Measurements from ENCODE around the gene NUDT21.
A peak's percentile ranks its signal among the peaks of the same experiment; 100 is the strongest.
"Not testable (repeated sequence)": the region's sequence is repeated elsewhere in the genome, so short reads cannot be mapped to it uniquely, and the experiment has no call there.

The NUDT21 gene

DNA sequence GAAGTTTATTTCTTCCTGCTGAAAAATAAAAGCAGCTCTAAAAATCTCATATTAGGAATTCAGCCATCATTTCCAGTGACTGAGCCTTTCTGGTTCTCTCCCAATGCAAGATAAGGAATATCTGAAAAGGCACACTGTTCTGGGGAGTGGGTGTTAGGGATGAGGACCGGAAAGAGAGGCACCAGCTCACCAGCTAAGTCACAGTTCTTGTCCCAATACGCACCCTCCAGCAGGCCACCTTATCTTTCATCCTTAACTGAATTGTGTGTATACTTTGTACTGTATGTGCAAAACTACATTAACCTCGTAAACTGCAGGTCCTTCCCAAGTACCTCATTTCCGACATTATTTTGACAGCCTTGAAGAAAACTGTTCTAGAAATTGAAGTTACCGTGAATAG, 36.8 kb downstream of the NUDT21 start:
- DNase-seq: no peak

DNA sequence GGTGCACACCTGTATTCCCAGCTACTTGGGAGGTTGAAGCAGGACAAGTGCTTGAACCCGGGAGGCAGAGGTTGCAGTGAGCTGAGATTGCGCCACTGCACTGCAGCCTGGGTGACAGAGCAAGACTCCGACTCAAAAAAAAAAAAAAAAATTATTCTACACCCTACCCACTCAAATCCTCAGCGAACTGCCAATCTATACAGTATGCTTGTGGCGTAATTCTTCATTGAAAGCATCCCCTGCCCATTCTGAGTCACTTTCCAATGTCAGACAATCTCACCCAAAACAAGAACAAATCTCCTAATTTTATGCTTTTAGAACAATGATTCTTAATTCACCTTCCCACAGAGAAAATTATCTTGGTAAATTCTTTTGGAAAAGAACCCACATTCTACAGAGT, 37.8 kb downstream of the NUDT21 start:
- no peak for DNase-seq

GRCh38 chr16:56411624-56412023, 39.5 kb downstream of the NUDT21 start:
- no peak for DNase-seq

DNA sequence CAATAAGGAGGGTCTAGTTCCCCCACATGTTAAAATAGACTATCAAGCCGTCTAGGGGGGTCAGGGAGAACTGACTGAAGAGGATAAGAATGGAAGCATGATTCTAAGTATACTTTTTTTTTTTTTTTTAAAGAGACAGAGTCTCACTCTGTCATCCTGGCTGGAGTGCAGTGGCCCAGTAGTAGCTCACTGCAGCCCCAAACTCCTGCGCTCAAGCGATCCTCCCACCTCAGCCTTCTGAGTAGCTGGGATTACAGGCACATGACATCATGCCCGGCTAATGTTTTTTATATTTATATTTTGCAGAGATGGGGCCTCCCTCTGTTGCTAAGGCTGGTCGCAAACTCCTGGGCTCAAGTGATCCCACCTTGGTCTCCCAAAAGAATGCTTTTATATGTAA, 40.0 kb downstream of the NUDT21 start:
- no peak for DNase-seq

GRCh38 chr16:56409195-56409594, 41.9 kb downstream of the NUDT21 start:
- no peak for DNase-seq

- no peak for DNase-seq
These were observed 42.6 kb downstream of the NUDT21 start for GRCh38 chr16:56408379-56409098.

- DNase-seq: no peak
These were observed 45.0 kb downstream of the NUDT21 start for GRCh38 chr16:56405977-56406672.

GRCh38 chr16:56401482-56401881, 49.6 kb downstream of the NUDT21 start:
- DNase-seq: peak; percentile 21

GRCh38 chr16:56400458-56400857, 50.7 kb downstream of the NUDT21 start:
- no peak for DNase-seq

DNA sequence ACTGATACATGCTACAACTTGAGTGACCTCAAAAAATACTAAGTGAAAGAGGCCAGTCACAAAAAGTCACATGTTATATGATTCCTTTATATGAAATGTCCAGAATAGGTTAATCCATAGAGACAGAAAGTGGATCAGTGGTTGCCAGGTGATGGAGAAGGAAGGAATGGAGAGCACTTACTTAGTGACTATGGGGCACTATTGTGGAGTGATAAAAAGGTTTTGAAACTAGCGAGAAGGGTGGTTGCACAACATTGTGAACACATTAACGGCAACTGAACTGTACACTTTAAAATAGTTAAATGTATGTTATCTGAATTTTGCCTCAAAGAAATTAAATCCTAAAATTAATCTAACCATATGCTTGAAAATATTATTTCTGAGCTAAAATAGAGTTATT, 51.6 kb downstream of the NUDT21 start:
- DNase-seq: no peak

DNA sequence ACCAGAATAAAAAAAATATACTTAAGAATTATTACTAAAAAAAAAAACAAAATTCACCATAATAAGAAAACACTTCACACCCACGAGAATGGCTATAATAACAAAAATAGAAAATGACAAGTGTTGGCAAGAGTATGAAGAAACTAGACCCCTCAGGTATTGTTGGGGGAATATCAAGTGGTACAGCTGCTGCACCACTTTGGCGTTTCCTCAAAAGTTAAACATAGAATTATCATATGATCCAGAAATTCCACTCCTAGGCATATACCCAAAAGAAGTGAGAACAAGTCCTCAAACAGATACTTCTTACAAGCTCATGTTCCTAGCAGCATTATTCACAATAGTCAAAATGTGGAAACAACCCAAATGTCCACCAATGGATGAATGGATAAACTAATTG, 52.1 kb downstream of the NUDT21 start:
- DNase-seq: no peak

DNA sequence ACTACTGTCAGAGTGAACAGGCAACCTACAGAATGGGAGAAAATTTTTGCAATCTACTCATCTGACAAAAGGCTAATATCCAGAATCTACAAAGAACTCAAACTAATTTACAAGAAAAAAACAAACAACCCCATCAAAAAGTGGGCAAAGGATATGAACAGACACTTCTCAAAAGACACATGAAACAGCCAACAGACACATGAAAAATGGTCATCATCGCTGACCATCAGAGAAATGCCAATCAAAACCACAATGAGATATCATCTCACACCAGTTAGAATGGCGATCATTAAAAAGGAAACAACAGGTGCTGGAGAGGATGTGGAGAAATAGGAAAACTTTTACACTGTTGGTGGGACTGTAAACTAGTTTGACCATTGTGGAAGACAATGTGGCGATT, 54.4 kb downstream of the NUDT21 start:
- not testable (repeated sequence) for DNase-seq

GRCh38 chr16:56389554-56389953, 61.6 kb downstream of the NUDT21 start:
- DNase-seq: no peak

- no peak for DNase-seq
These were observed 62.9 kb downstream of the NUDT21 start for GRCh38 chr16:56388209-56388608.

GRCh38 chr16:56387396-56387795, 63.7 kb downstream of the NUDT21 start:
- no peak for DNase-seq

DNA sequence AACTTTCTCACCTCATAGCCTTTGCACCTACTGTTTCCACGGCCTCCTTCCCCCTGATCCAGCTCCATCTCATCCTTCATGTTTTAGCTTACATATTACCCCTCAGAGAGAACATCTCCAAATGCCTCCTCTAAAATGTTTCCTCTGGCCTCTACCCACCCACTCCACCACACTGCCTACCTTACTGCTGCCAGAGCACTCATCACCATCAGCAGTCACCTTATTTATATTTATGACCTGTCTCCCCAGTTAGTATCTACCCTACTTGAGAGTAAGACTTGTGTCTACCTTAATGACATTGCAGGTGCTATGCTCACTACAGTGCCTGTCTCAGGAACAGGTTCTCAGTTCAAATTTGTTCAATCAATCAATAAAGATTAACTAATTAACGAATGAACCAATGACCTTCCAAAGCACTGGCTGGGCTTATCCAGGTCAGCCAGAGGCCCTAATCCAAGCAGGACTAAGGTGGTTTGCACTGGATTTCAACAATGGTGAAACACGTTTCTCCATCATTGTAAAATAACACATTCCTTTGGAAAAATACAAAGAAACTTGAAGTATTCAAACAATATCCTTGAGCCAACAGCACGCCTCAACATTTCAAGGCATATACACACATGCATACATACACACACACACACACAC, 66.9 kb downstream of the NUDT21 start:
- no peak for DNase-seq

DNA sequence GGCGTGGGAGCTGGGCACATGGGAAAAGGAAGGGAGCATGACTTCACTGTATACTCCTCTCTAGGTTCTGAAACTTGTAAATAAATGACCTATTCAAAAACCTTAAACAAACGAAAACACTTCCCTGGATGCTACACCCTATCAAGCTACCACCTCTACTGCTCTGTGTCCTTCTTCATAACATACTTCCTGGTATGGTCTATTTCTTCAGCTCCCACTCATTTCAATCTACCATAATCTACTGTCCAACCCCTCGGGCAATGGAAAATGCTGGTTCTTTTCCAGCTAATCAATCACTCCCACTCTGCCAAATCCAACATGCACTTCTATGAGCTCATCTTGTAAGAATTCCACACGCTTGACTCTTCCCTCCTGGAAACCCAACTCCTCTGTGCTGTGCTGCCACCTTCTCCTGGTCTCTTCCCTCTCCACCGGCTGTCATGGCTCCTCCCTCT, 68.2 kb downstream of the NUDT21 start:
- DNase-seq: no peak

DNA sequence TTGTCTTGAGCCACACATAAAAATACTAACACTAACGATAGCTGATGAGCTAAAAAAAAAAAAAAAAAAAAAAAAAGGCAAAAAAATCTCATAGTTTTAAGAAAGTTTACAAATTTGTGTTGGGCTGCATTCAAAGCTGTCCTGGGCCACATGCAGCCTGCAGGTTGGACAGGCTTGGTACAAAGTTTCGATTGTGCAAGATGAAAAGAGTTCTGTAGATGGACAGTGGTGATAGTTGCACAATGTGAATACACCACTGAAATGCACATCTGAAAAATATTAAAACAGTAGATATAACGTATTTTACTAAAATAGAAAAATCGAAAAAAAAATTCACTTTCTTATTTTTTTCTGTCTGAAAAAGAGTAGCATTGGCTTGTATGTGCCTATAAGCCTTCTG, 68.7 kb downstream of the NUDT21 start:
- no peak for DNase-seq

DNA sequence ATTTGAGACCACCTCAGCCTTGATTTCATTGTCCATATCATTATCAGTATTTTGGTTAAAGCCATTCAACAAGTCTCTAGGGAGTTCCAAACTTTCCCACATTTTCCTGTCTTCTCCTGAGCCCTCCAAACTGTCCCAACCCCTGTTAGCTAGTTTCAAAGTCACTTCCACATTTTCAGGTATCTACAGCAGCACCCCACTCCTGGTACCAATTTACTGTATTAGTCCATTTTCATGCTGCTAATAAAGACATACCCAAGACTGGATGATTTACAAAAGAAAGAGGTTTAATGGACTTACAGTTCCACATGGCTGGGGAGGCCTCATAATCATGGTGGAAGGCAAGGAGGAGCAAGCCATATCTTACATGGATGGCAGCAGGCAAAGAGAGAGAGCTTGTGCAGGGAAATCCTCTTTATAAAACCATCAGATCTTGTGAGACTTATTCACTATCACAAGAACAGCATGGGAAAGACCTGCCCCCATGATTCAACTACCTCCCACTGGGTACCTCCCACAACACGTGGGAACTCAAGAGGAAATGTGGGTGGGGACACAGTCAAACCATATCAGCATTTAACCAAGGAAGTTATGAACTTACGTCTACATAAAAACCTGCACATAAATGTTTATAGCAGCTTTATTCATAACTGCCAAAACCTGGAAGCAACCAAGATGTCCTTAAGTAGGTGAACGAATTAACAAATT, 70.2 kb downstream of the NUDT21 start:
- not testable (repeated sequence) for DNase-seq

Data from DMS 273 treated with DMSO at 0.1 percent for 48 hours (cell line).